Kidney glomerular epithelial cell (primary cell): Measurements from ENCODE around the gene NTN3.
"Not testable (repeated sequence)": the region's sequence is repeated elsewhere in the genome, so short reads cannot be mapped to it uniquely, and the experiment has no call there.

Experiments
- DNase-seq: peaks from one replicate; lab custom pipeline; 2025; lab: John Stamatoyannopoulos, UW

Gene NTN3

GRCh38 chr16:2441143-2441804 lies 29.8 kb upstream of the NTN3 start:
- DNase-seq, result not testable (repeated sequence)

- no peak for DNase-seq
Observed at GRCh38 chr16:2443555-2443954, 27.5 kb upstream of the NTN3 start.

GRCh38 chr16:2447920-2448583 lies 23.0 kb upstream of the NTN3 start:
- DNase-seq, result no peak

GRCh38 chr16:2449118-2449517 lies 22.0 kb upstream of the NTN3 start:
- no peak for DNase-seq

GRCh38 chr16:2450535-2450934 lies 20.6 kb upstream of the NTN3 start:
- no peak for DNase-seq

- no peak for DNase-seq
Observed at GRCh38 chr16:2450975-2451381, 20.1 kb upstream of the NTN3 start.

- no peak for DNase-seq
Observed at GRCh38 chr16:2451851-2452320, 19.2 kb upstream of the NTN3 start.

- DNase-seq, result no peak
Observed at GRCh38 chr16:2452650-2453049, 18.4 kb upstream of the NTN3 start.

GRCh38 chr16:2455081-2455845 lies 15.8 kb upstream of the NTN3 start:
- DNase-seq, result no peak

- no peak for DNase-seq
Observed at GRCh38 chr16:2456551-2457153, 14.4 kb upstream of the NTN3 start.

- DNase-seq, result no peak
Observed at GRCh38 chr16:2457267-2457666, 13.8 kb upstream of the NTN3 start.

GRCh38 chr16:2457946-2458345 lies 13.2 kb upstream of the NTN3 start:
- DNase-seq, result no peak

- DNase-seq, result no peak
Observed at GRCh38 chr16:2458887-2459646, 12.0 kb upstream of the NTN3 start.

GRCh38 chr16:2459647-2460390 lies 11.3 kb upstream of the NTN3 start, which contains the start of gene TEDC2:
TSS of gene TEDC2 (plus strand) at chr16:2460109. CDS start at chr16:2460145, 36 bp downstream.
- DNase-seq, result peak; percentile 87

- no peak for DNase-seq
Observed at GRCh38 chr16:2460391-2460713, 10.7 kb upstream of the NTN3 start.

GRCh38 chr16:2460916-2461315 lies 10.2 kb upstream of the NTN3 start:
- DNase-seq, result no peak

GRCh38 chr16:2462031-2462866 lies 8.8 kb upstream of the NTN3 start:
- no peak for DNase-seq

GRCh38 chr16:2464333-2464732 lies 6.8 kb upstream of the NTN3 start:
- no peak for DNase-seq

- DNase-seq, result no peak
Observed at GRCh38 chr16:2465653-2466415, 5.3 kb upstream of the NTN3 start.
